ENCODE measurements around the gene CAMK2G. TPM values are rescaled to one million over a fixed set of nuclear protein-coding genes. Genes with fewer than 3 reads are reported as not detected.

The CAMK2G gene
- total RNA-seq, 2 donors from 2014 or later, result 20.9 to 21.7 TPM

- Mint-ChIP-seq H3K9me3 (no peaks in the 10 kb centered on the region), H3K27ac (no peak overlapping the region), H3K4me3 (no peak overlapping the region), H3K4me1 (no peaks in the 10 kb centered on the region), H3K36me3 (ENCODE audit: low read depth) (peaks cover 50% of the 10 kb centered on the region), H3K27me3 (ENCODE audit: insufficient read depth) (no peaks in the 10 kb centered on the region)
- H3K27ac ChIP-seq (ENCODE audit: low read depth, low read length), result no peak overlapping the region
- no peak for DNase-seq
- peaks cover 80% of the 10 kb centered on the region for H3K36me3 ChIP-seq (ENCODE audit: control insufficient read depth, insufficient read depth, low read length)
- no peaks in the 10 kb centered on the region for H3K4me1 ChIP-seq (ENCODE audit: control insufficient read depth, insufficient read depth, low read length)
- WGBS, 2 experiments (ENCODE audit: insufficient coverage in 1 of 2, insufficient read length in 1 of 2), result 87 to 93% methylated on average over 3 to 9 of the region's 9 CpGs
- no peaks in the 10 kb centered on the region for H3K27me3 ChIP-seq (ENCODE audit: control insufficient read depth, insufficient read depth, low read length, poor library complexity, severe bottlenecking)
- no peaks in the 10 kb centered on the region for H3K9me3 ChIP-seq (ENCODE audit: control insufficient read depth, low read length)
- no peak for TF ChIP-seq CTCF (conservative IDR thresholded peaks at IDR 0.05)
- no peak overlapping the region for H3K4me3 ChIP-seq (ENCODE audit: low read length)
- no peak overlapping the region for H3K9ac ChIP-seq (ENCODE audit: extremely low read depth, low read length, poor library complexity, severe bottlenecking)
These were observed 74.3 kb downstream of the CAMK2G start for GRCh38 chr10:73799899-73800559.

GRCh38 chr10:73798927-73799560 lies 75.3 kb downstream of the CAMK2G start:
- Mint-ChIP-seq H3K36me3 (ENCODE audit: low read depth) (peaks cover 55% of the 10 kb centered on the region), H3K4me3 (no peak overlapping the region), H3K9me3 (no peaks in the 10 kb centered on the region), H3K4me1 (no peaks in the 10 kb centered on the region), H3K27me3 (ENCODE audit: insufficient read depth) (no peaks in the 10 kb centered on the region), H3K27ac (no peak overlapping the region)
- Histone ChIP-seq H3K9ac (ENCODE audit: extremely low read depth, low read length, poor library complexity, severe bottlenecking) (no peak overlapping the region), H3K27me3 (ENCODE audit: control insufficient read depth, insufficient read depth, low read length, poor library complexity, severe bottlenecking) (no peaks in the 10 kb centered on the region), H3K4me1 (ENCODE audit: control insufficient read depth, insufficient read depth, low read length) (no peaks in the 10 kb centered on the region), H3K4me3 (ENCODE audit: low read length) (no peak overlapping the region), H3K27ac (ENCODE audit: low read depth, low read length) (no peak overlapping the region), H3K36me3 (ENCODE audit: control insufficient read depth, insufficient read depth, low read length) (peaks cover 84% of the 10 kb centered on the region), H3K9me3 (ENCODE audit: control insufficient read depth, low read length) (no peaks in the 10 kb centered on the region)
- WGBS, 2 experiments (ENCODE audit: insufficient coverage in 1 of 2, insufficient read length in 1 of 2), result 96 to 100% methylated on average over 5 to 10 of the region's 10 CpGs
- no peak for DNase-seq
- TF ChIP-seq CTCF (conservative IDR thresholded peaks at IDR 0.05), result no peak

- WGBS, 2 experiments (ENCODE audit: insufficient coverage in 1 of 2, insufficient read length in 1 of 2), result 95% methylated on average over 6 of the region's 6 CpGs
- no peak for TF ChIP-seq CTCF (conservative IDR thresholded peaks at IDR 0.05)
These were observed 76.3 kb downstream of the CAMK2G start for GRCh38 chr10:73798087-73798486.

More at GRCh38 chr10:73798087-73798486, 76.3 kb downstream of the CAMK2G start:
- Mint-ChIP-seq H3K4me3 (no peak overlapping the region), H3K27me3 (ENCODE audit: insufficient read depth) (no peaks in the 10 kb centered on the region), H3K9me3 (no peaks in the 10 kb centered on the region), H3K36me3 (ENCODE audit: low read depth) (peaks cover 55% of the 10 kb centered on the region), H3K4me1 (no peaks in the 10 kb centered on the region), H3K27ac (no peak overlapping the region)
- H3K4me3 ChIP-seq (ENCODE audit: low read length), result no peak overlapping the region
- H3K9ac ChIP-seq (ENCODE audit: extremely low read depth, low read length, poor library complexity, severe bottlenecking), result no peak overlapping the region
- H3K4me1 ChIP-seq (ENCODE audit: control insufficient read depth, insufficient read depth, low read length), result no peaks in the 10 kb centered on the region
- peaks cover 84% of the 10 kb centered on the region for H3K36me3 ChIP-seq (ENCODE audit: control insufficient read depth, insufficient read depth, low read length)
- no peaks in the 10 kb centered on the region for H3K27me3 ChIP-seq (ENCODE audit: control insufficient read depth, insufficient read depth, low read length, poor library complexity, severe bottlenecking)
- DNase-seq, result no peak
- H3K27ac ChIP-seq (ENCODE audit: low read depth, low read length), result no peak overlapping the region
- H3K9me3 ChIP-seq (ENCODE audit: control insufficient read depth, low read length), result no peaks in the 10 kb centered on the region

Data from endodermal cell (in vitro differentiated cells).